A549 (cell line): Measurements from ENCODE around the gene SYNM. TPM values are rescaled to one million over a fixed set of nuclear protein-coding genes. Genes with fewer than 3 reads are reported as not detected.

Experiments used
- ATAC-seq, 2 experiments: fragments of 200-7000 bp in 1 of 2; fragments of >200 bp in 1 of 2; cut with Nextera tagmentation in 1 of 2; cut with Tn5 transposase in 1 of 2; 3 replicates each; pipeline versions ENCODE4 v1.8.0 to v1.9.1; 2018 to 2020; ENCODE audit warnings: mild to moderate bottlenecking in 1 of 2, moderate library complexity in 1 of 2
- CTCF ChIA-PET: fragments of 300-600 bp; sonication (Branson Sonifier 250); formaldehyde crosslinking; extraction: SDS; loops from one replicate; lab custom pipeline; 2021; ENCODE audit warnings: antibody characterized with exemption, inconsistent platforms; lab: Yijun Ruan, JAX
- POLR2A ChIA-PET: fragments of 350-600 bp; formaldehyde crosslinking; extraction: SDS; loops from one replicate; lab custom pipeline; 2021; ENCODE audit warnings: antibody characterized with exemption, inconsistent platforms; lab: Yijun Ruan, JAX
- DNase-seq, 2 experiments: peaks; one replicate each; pipeline versions ENCODE4 v3.0.0 to v3.0.0-alpha.2; 2011 to 2016; ENCODE audit warnings: low read depth in 1 of 2, low spot score in 1 of 2
- FAIRE-seq: peaks from 2 replicates; lab custom pipeline; 2011; peaks lifted over from hg19 to GRCh38; lab: Jason Lieb, UNC
- H3K27ac ChIP-seq, 2 experiments: fragments of >200 bp; sonication (Bioruptor Twin); formaldehyde crosslinking; 3 replicates each; pipeline ENCODE4 v1.5.1; 2016 to 2017
- H3K4me1 ChIP-seq: fragments of >200 bp; sonication (Bioruptor Twin); formaldehyde crosslinking; 3 replicates; pipeline ENCODE4 v1.6.1; 2016
- H3K4me2 ChIP-seq: fragments of >200 bp; sonication (Bioruptor Twin); formaldehyde crosslinking; 3 replicates; pipeline ENCODE4 v1.6.1; 2016
- H3K4me3 ChIP-seq: fragments of >200 bp; sonication (Bioruptor Twin); formaldehyde crosslinking; 3 replicates; pipeline ENCODE4 v1.5.1; 2016
- H3K9me3 ChIP-seq: fragments of >200 bp; sonication (Bioruptor Twin); formaldehyde crosslinking; 3 replicates; pipeline ENCODE4 v1.6.1; 2016
- BHLHE40 ChIP-seq: IDR thresholded peaks from 2 replicates; pipeline ENCODE4 v1.6.1; 2012; ENCODE audit warnings: low read depth, low read length, inconsistent platforms
- EHF ChIP-seq: fragments of 250-450 bp; sonication (Bioruptor Pico); IDR thresholded peaks from 2 replicates; pipeline ENCODE4 v1.5.0; 2020; ENCODE audit warnings: mild to moderate bottlenecking
- GATA3 ChIP-seq: IDR thresholded peaks from 2 replicates; pipeline ENCODE4 v1.6.1; 2012; ENCODE audit warnings: borderline replicate concordance
- HEYL ChIP-seq: fragments of 250-450 bp; sonication (Bioruptor Pico); IDR thresholded peaks from 2 replicates; pipeline ENCODE4 v1.8.0; 2021; ENCODE audit warnings: mild to moderate bottlenecking, moderate library complexity
- HOXB5 ChIP-seq: fragments of 250-450 bp; sonication (Bioruptor Pico); IDR thresholded peaks from 2 replicates; pipeline ENCODE4 v1.5.0; 2020; ENCODE audit warnings: mild to moderate bottlenecking, moderate library complexity
- JUNB ChIP-seq: fragments of >200 bp; sonication (Bioruptor Twin); formaldehyde crosslinking; IDR thresholded peaks from 2 replicates; pipeline ENCODE4 v1.6.1; 2016
- MAFK ChIP-seq: fragments of 450-650 bp; IDR thresholded peaks from 2 replicates; pipeline ENCODE4 v1.6.1; 2014; ENCODE audit not compliant: partially characterized antibody
- MAZ ChIP-seq: fragments of 150-350 bp; IDR thresholded peaks from 2 replicates; pipeline ENCODE4 v1.6.1; 2014; ENCODE audit warnings: antibody characterized with exemption, low read depth, low read length, borderline replicate concordance
- MYC ChIP-seq: IDR thresholded peaks from 2 replicates; pipeline ENCODE4 v1.6.1; 2012; ENCODE audit warnings: mild to moderate bottlenecking, inconsistent platforms, low read length, improper control_type of control experiment, borderline replicate concordance
- NPAS2 ChIP-seq: fragments of 250-450 bp; sonication (Bioruptor Pico); IDR thresholded peaks from 2 replicates; pipeline ENCODE4 v1.8.0; 2022; ENCODE audit warnings: mild to moderate bottlenecking, moderate library complexity, borderline replicate concordance
- NR3C1 ChIP-seq: fragments of >200 bp; sonication (Bioruptor Twin); formaldehyde crosslinking; IDR thresholded peaks from 3 replicates; pipeline ENCODE4 v1.6.1; 2017
- RARB ChIP-seq: fragments of 250-450 bp; sonication (Bioruptor Pico); IDR thresholded peaks from 2 replicates; pipeline ENCODE4 v1.8.0; 2021; ENCODE audit warnings: mild to moderate bottlenecking, moderate library complexity
- RFX5 ChIP-seq: fragments of 450-650 bp; IDR thresholded peaks from 2 replicates; pipeline ENCODE4 v1.7.1; 2014; ENCODE audit warnings: antibody characterized with exemption, mild to moderate bottlenecking, moderate library complexity
- RNF2 ChIP-seq: fragments of 200-600 bp; sonication (generic); IDR thresholded peaks from 2 replicates; pipeline ENCODE4 v1.6.1; 2016; ENCODE audit warnings: low read depth, mild to moderate bottlenecking, antibody characterized with exemption, moderate library complexity, borderline replicate concordance
- SMC3 ChIP-seq: fragments of >200 bp; sonication (Bioruptor Twin); formaldehyde crosslinking; IDR thresholded peaks from 3 replicates; pipeline ENCODE4 v1.6.1; 2018; ENCODE audit warnings: inconsistent platforms
- TP53 ChIP-seq: fragments of 250-450 bp; sonication (Bioruptor Pico); IDR thresholded peaks from 2 replicates; pipeline ENCODE4 v1.5.0; 2021; ENCODE audit warnings: mild to moderate bottlenecking, moderate library complexity
- ZSCAN20 ChIP-seq: fragments of 250-450 bp; sonication (Bioruptor Pico); IDR thresholded peaks from 2 replicates; pipeline ENCODE4 v1.8.0; 2022; ENCODE audit warnings: mild to moderate bottlenecking, moderate library complexity
- WGBS: methylation state at CpG from one replicate; pipeline ENCODE4 v1.1.6; 2017; ENCODE audit errors: missing lambda C conversion rate; 5-methylcytosine and 5-hydroxymethylcytosine counted together
- polyA plus RNA-seq, 4 experiments: library from polyadenylated mRNA; depleted of rRNA in 3 of 4; stranded (reverse); fragments of >200 nt; fragmentation: RNase III in 1 of 4; extraction: RNeasy Plus Mini Kit Qiagen cat#74134 plus additional on column Dnase treatment in 1 of 4; gene quantifications; 2 replicates in 3 of 4; 3 replicates in 1 of 4; pipeline ENCODE4 v1.2.3, GENCODE V29; 2011 to 2017
- TF ChIP-seq, protein P1 (sequence below): fragments of >200 bp; sonication (Bioruptor Twin); formaldehyde crosslinking; IDR thresholded peaks from 2 replicates; pipeline ENCODE4 v1.6.1; 2016
- TF ChIP-seq, protein P2 (sequence below): IDR thresholded peaks from 2 replicates; pipeline ENCODE4 v1.6.1; 2012; ENCODE audit warnings: low read depth, borderline replicate concordance
- TF ChIP-seq, protein P3 (sequence below): IDR thresholded peaks from 2 replicates; pipeline ENCODE4 v1.6.1; 2012
- TF ChIP-seq, protein P4 (sequence below): fragments of >200 bp; sonication (Bioruptor Twin); formaldehyde crosslinking; IDR thresholded peaks from 3 replicates; pipeline ENCODE4 v1.5.1; 2016
- TF ChIP-seq, protein P5 (sequence below): fragments of 200-600 bp; sonication (generic); IDR thresholded peaks from 2 replicates; pipeline ENCODE4 v1.6.1; 2016; ENCODE audit warnings: antibody characterized with exemption, mild to moderate bottlenecking, moderate library complexity
- TF ChIP-seq, protein P6 (sequence below): fragments of 150-350 bp; IDR thresholded peaks from 2 replicates; pipeline ENCODE4 v1.6.1; 2014; ENCODE audit warnings: low read depth, mild to moderate bottlenecking, low read length

SYNM gene
- polyA plus RNA-seq, 2 of the 4 experiments (the other 2 are of a cell fraction), result 22.6 to 37.7 TPM

DNA sequence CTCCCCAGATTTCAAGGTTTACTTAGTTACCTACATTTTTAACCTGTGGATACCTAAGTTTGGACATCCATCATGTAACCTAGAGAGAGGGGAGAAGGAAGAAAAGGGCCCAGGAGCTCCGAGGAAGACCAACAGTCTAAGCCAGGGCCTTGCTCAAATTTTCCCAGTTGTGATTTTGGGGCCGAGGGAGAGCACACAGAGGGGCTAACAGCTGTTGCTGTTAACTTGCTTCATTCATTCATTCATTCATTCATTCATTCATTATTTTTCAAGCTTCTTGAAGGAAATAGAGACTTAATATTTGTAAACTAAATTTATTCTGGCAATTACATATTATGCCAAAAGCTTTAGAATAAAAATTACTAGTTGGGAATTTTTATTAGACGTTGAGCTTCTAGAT, 22.9 kb downstream of the SYNM start (continued):
- TF ChIP-seq, protein P1, sequence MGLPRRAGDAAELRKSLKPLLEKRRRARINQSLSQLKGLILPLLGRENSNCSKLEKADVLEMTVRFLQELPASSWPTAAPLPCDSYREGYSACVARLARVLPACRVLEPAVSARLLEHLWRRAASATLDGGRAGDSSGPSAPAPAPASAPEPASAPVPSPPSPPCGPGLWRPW, result no peak
- TF ChIP-seq JUNB (no peak), RARB (no peak)

DNA sequence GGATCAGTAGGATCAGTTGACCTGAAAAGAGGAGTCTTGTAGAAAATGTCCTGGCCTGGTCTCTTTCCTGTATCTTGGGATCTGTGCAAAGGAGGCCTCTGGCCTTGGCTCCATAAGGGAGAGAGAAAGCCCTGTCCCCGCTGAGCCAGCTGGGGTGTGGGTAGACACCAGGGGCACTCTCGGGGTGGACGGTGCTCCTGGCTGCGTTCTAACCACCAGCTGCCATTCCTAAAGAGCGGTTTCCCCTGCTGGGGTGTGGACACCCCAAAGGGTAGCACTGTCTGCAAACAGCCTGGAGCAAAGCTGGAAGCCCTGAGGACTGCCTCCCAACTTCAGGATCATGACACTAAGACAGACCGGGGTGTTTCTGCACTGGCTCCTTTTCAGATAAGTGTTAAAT, 23.5 kb downstream of the SYNM start:
- Histone ChIP-seq H3K4me3 (no peak overlapping the region), H3K4me1 (peaks cover 28% of the 10 kb centered on the region), H3K4me2 (no peak overlapping the region), H3K9me3 (no peaks in the 10 kb centered on the region), H3K27ac (0 out of 6 replicates have a peak overlapping the region, but pooled peaks of 1 of the 2 experiments have one; percentile 5)
- DNase-seq (no peak), FAIRE-seq (no peak), ATAC-seq (no peak)
- TF ChIP-seq SMC3 (no peak), JUNB (no peak), HOXB5 (CRISPR knock-in tag) (no peak), MYC (no peak), RFX5 (no peak), BHLHE40 (no peak), NPAS2 (CRISPR knock-in tag) (no peak)
- TF ChIP-seq, protein P2, sequence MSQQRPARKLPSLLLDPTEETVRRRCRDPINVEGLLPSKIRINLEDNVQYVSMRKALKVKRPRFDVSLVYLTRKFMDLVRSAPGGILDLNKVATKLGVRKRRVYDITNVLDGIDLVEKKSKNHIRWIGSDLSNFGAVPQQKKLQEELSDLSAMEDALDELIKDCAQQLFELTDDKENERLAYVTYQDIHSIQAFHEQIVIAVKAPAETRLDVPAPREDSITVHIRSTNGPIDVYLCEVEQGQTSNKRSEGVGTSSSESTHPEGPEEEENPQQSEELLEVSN, result no peak
- TF ChIP-seq, protein P3, sequence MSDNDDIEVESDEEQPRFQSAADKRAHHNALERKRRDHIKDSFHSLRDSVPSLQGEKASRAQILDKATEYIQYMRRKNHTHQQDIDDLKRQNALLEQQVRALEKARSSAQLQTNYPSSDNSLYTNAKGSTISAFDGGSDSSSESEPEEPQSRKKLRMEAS, result no peak
- CTCF ChIA-PET, result interaction anchor here (1.1 to 17.9 kb wide), 5 partner anchors 22 to 685 kb away, joined by 3 to 326 read pairs (median 5); partner anchors contain the start of gene SYNM
- 91% methylated on average over 6 of the region's 6 CpGs for WGBS
- POLR2A ChIA-PET, result interaction anchor here (1.4 kb wide), 1 partner anchor 23 kb away, joined by 4 read pairs; the partner anchor contains the start of gene SYNM

DNA sequence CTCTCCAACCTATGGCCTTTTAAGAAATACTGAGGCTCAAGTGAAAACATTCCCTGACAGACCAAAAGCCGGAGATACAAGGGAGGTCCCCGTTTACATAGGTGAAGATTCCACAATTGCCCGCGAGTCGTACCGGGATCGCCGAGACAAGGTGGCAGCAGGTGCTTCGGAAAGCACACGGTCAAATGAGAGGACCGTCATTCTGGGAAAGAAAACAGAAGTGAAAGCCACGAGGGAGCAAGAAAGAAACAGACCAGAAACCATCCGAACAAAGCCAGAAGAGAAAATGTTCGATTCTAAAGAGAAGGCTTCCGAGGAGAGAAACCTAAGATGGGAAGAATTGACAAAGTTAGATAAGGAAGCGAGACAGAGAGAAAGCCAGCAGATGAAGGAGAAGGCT, 24.8 kb downstream of the SYNM start:
- ATAC-seq, result no peak
- no peak for FAIRE-seq
- DNase-seq, result no peak
- CTCF ChIA-PET, result interaction anchor here (2.4 to 17.9 kb wide), 2 partner anchors 23 to 83 kb away, joined by 9 to 326 read pairs; partner anchors contain the start of gene SYNM
- POLR2A ChIA-PET, result no interaction called here
- WGBS, result 92% methylated on average over 16 of the region's 16 CpGs
- no peak overlapping the region for H3K27ac ChIP-seq
- peaks cover 20% of the 10 kb centered on the region for H3K4me1 ChIP-seq
- TF ChIP-seq RFX5, result no peak
- TF ChIP-seq, protein P3, result no peak
- no peak for TF ChIP-seq RNF2
- no peak for TF ChIP-seq MYC
- TF ChIP-seq, protein P4, sequence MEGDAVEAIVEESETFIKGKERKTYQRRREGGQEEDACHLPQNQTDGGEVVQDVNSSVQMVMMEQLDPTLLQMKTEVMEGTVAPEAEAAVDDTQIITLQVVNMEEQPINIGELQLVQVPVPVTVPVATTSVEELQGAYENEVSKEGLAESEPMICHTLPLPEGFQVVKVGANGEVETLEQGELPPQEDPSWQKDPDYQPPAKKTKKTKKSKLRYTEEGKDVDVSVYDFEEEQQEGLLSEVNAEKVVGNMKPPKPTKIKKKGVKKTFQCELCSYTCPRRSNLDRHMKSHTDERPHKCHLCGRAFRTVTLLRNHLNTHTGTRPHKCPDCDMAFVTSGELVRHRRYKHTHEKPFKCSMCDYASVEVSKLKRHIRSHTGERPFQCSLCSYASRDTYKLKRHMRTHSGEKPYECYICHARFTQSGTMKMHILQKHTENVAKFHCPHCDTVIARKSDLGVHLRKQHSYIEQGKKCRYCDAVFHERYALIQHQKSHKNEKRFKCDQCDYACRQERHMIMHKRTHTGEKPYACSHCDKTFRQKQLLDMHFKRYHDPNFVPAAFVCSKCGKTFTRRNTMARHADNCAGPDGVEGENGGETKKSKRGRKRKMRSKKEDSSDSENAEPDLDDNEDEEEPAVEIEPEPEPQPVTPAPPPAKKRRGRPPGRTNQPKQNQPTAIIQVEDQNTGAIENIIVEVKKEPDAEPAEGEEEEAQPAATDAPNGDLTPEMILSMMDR, result no peak
- TF ChIP-seq ZSCAN20 (CRISPR knock-in tag), result no peak
- TF ChIP-seq MAFK, result no peak
- TF ChIP-seq TP53 (CRISPR knock-in tag), result no peak
- TF ChIP-seq HEYL, result no peak
- no peak for TF ChIP-seq SMC3
- no peak for TF ChIP-seq EHF
- TF ChIP-seq, protein P1, result no peak
- no peak overlapping the region for H3K4me3 ChIP-seq
- no peak overlapping the region for H3K4me2 ChIP-seq
- no peaks in the 10 kb centered on the region for H3K9me3 ChIP-seq

DNA sequence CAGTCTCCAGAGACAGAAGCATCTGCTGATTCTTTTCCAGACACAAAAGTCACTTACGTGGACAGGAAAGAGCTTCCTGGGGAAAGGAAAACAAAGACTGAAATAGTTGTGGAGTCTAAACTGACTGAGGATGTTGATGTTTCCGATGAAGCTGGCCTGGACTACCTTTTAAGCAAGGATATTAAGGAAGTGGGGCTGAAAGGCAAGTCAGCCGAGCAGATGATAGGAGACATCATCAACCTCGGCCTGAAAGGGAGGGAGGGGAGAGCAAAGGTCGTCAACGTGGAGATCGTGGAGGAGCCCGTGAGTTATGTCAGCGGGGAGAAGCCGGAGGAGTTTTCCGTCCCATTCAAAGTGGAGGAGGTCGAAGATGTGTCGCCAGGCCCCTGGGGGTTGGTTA, 25.4 kb downstream of the SYNM start:
- DNase-seq, result no peak
- POLR2A ChIA-PET, result no interaction called here

More for the DNA sequence above, 25.4 kb downstream of the SYNM start:
- no peak for TF ChIP-seq BHLHE40
- TF ChIP-seq, protein P5, sequence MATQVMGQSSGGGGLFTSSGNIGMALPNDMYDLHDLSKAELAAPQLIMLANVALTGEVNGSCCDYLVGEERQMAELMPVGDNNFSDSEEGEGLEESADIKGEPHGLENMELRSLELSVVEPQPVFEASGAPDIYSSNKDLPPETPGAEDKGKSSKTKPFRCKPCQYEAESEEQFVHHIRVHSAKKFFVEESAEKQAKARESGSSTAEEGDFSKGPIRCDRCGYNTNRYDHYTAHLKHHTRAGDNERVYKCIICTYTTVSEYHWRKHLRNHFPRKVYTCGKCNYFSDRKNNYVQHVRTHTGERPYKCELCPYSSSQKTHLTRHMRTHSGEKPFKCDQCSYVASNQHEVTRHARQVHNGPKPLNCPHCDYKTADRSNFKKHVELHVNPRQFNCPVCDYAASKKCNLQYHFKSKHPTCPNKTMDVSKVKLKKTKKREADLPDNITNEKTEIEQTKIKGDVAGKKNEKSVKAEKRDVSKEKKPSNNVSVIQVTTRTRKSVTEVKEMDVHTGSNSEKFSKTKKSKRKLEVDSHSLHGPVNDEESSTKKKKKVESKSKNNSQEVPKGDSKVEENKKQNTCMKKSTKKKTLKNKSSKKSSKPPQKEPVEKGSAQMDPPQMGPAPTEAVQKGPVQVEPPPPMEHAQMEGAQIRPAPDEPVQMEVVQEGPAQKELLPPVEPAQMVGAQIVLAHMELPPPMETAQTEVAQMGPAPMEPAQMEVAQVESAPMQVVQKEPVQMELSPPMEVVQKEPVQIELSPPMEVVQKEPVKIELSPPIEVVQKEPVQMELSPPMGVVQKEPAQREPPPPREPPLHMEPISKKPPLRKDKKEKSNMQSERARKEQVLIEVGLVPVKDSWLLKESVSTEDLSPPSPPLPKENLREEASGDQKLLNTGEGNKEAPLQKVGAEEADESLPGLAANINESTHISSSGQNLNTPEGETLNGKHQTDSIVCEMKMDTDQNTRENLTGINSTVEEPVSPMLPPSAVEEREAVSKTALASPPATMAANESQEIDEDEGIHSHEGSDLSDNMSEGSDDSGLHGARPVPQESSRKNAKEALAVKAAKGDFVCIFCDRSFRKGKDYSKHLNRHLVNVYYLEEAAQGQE, result no peak
- TF ChIP-seq NR3C1, result no peak
- TF ChIP-seq GATA3, result no peak
- TF ChIP-seq JUNB, result no peak
- TF ChIP-seq, protein P6, sequence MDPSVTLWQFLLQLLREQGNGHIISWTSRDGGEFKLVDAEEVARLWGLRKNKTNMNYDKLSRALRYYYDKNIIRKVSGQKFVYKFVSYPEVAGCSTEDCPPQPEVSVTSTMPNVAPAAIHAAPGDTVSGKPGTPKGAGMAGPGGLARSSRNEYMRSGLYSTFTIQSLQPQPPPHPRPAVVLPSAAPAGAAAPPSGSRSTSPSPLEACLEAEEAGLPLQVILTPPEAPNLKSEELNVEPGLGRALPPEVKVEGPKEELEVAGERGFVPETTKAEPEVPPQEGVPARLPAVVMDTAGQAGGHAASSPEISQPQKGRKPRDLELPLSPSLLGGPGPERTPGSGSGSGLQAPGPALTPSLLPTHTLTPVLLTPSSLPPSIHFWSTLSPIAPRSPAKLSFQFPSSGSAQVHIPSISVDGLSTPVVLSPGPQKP, result no peak
- TF ChIP-seq MAZ, result no peak
- peaks cover 20% of the 10 kb centered on the region for H3K4me1 ChIP-seq
- FAIRE-seq (no peak), ATAC-seq (no peak)
- no peak overlapping the region for H3K4me2 ChIP-seq
- WGBS, result 90% methylated on average over 13 of the region's 13 CpGs
- CTCF ChIA-PET, result interaction anchor here (17.9 kb wide), 1 partner anchor 24 kb away, joined by 326 read pairs; the partner anchor contains the start of gene SYNM
- no peaks in the 10 kb centered on the region for H3K9me3 ChIP-seq
- no peak overlapping the region for H3K27ac ChIP-seq
- H3K4me3 ChIP-seq, result no peak overlapping the region
